Body of pancreas (tissue), 4 donors: ENCODE data around the gene DIPK1A.

Experiments used
- POLR2A ChIP-seq, 3 donors: fragments of 450-650 bp; IDR thresholded peaks; one replicate each; pipeline ENCODE4 v1.6.1; 2016; ENCODE audit warnings: antibody characterized with exemption in 3 of 3, mild to moderate bottlenecking in 2 of 3
- TF ChIP-seq, protein P1 (sequence below), 7 experiments: fragments of 450-650 bp in 4 of 7; fragments of 200-600 bp in 3 of 7; sonication (generic) in 3 of 7; IDR thresholded peaks; one replicate each; pipeline ENCODE4 v1.5.1; 2016 to 2019; ENCODE audit warnings: antibody characterized with exemption in 7 of 7

DNA sequence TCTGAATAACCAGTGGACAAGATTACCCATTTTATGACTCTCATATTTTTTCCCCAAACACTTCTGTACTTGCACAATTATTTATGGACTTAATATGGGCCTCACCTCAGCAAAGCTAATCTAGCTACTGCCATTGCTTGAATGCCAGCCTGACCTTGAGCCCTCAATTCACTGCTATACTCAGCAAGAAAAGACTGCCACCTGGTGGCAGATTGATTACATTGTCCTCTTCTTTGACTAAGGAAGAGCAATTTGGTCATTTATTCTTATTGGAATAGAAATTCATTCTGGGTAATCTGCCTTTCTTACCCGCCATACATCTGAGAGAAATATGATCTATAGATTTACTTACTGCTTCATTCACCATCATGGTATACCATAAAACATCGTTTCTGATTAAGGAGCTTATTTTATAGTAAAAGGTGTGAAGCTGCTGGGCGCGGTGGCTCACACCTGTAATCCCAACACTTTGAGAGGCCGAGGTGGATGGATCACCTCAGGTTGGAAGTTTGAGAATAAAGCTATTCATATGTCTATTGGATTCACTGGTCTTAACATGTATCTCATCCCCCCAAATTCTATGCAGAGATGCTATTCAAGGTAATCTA lies 32.9 kb upstream of the DIPK1A start:
- TF ChIP-seq, protein P1, sequence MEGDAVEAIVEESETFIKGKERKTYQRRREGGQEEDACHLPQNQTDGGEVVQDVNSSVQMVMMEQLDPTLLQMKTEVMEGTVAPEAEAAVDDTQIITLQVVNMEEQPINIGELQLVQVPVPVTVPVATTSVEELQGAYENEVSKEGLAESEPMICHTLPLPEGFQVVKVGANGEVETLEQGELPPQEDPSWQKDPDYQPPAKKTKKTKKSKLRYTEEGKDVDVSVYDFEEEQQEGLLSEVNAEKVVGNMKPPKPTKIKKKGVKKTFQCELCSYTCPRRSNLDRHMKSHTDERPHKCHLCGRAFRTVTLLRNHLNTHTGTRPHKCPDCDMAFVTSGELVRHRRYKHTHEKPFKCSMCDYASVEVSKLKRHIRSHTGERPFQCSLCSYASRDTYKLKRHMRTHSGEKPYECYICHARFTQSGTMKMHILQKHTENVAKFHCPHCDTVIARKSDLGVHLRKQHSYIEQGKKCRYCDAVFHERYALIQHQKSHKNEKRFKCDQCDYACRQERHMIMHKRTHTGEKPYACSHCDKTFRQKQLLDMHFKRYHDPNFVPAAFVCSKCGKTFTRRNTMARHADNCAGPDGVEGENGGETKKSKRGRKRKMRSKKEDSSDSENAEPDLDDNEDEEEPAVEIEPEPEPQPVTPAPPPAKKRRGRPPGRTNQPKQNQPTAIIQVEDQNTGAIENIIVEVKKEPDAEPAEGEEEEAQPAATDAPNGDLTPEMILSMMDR (IDR thresholded peaks at IDR 0.05), result peak; percentile 65 to 97 (median 85)
- no peak for TF ChIP-seq POLR2A (IDR thresholded peaks at IDR 0.05)
